ENCODE results near the gene ANKIB1.

The ANKIB1 gene

GRCh38 chr7:92448205-92448747 is 202.5 kb downstream of the ANKIB1 start:
- DNase-seq (ENCODE audit: low spot score): peak; percentile 47

All from activated CD4-positive, alpha-beta T cell treated with anti-CD3 and anti-CD28 coated beads, Interleukin-2, Interleukin-4, amounts not matched to agents 100 ng/mL and 50 ng/mL, durations not matched to agents 16 hours and 8 hours (primary cell).